ENCODE data around the gene SEC23A. TPM values are rescaled to one million over a fixed set of nuclear protein-coding genes. Genes with fewer than 3 reads are reported as not detected.
A peak's percentile ranks its signal among the peaks of the same experiment; 100 is the strongest.

The SEC23A gene
- total RNA-seq, 1 experiment from 2014 or later = 62.9 TPM

GRCh38 chr14:39036760-39037159 is 66.3 kb downstream of the SEC23A start:
- H3K4me1 Mint-ChIP-seq = no peaks in the 10 kb centered on the region
- no peaks in the 10 kb centered on the region for H3K9me3 Mint-ChIP-seq
- no peak overlapping the region for H3K27ac Mint-ChIP-seq
- ATAC-seq (no peak), DNase-seq (ENCODE audit: low spot score) (no peak)
- no peaks in the 10 kb centered on the region for H3K27me3 Mint-ChIP-seq (ENCODE audit: low read depth)
- ChIA-PET POLR2A (no interaction called here), CTCF (no interaction called here)
- H3K36me3 Mint-ChIP-seq = peaks cover 17% of the 10 kb centered on the region
- no peak overlapping the region for H3K4me3 Mint-ChIP-seq
- TF ChIP-seq ZNF396 (CRISPR knock-in tag; IDR thresholded peaks at IDR 0.05; ENCODE audit: borderline replicate concordance) = no peak
- TF ChIP-seq PRRX2 (CRISPR knock-in tag; IDR thresholded peaks at IDR 0.05) = no peak
- no peak for TF ChIP-seq ZMAT4 (CRISPR knock-in tag; IDR thresholded peaks at IDR 0.05)
- no peak for TF ChIP-seq CREM (CRISPR knock-in tag; IDR thresholded peaks at IDR 0.05)
- TF ChIP-seq ZNF671 (CRISPR knock-in tag; IDR thresholded peaks at IDR 0.05) = no peak

DNA sequence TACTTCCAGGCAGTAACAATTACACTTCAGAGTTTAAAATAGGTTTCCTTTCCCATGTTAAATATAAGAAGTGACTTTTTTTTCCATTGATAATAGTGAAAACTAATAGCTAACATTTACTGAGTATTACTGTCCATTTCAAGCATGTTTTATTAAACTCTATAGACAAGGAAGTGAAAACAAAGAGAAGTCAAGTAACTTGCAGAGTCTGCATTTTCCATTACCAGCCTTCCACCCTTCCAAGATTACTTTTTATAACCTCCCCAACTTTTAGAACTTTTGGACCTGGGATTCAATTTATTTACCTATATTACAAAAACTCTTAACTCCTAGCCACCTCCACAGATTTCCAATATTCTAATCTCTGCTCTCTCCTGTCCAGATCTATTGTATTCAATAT is 67.7 kb downstream of the SEC23A start:
- Mint-ChIP-seq H3K36me3 (peaks cover 25% of the 10 kb centered on the region), H3K9me3 (no peaks in the 10 kb centered on the region), H3K27me3 (ENCODE audit: low read depth) (no peaks in the 10 kb centered on the region), H3K27ac (no peak overlapping the region), H3K4me3 (no peak overlapping the region), H3K4me1 (no peaks in the 10 kb centered on the region)
- no peak for ATAC-seq
- POLR2A ChIA-PET = no interaction called here
- TF ChIP-seq ZNF263 (CRISPR knock-in tag; IDR thresholded peaks at IDR 0.05; ENCODE audit: low read depth) = no peak
- no peak for TF ChIP-seq GABPB1 (CRISPR knock-in tag; IDR thresholded peaks at IDR 0.05)
- no peak for TF ChIP-seq TCF7 (CRISPR knock-in tag; IDR thresholded peaks at IDR 0.05; ENCODE audit: low read depth)
- TF ChIP-seq NFE2L1 (CRISPR knock-in tag; IDR thresholded peaks at IDR 0.05) = no peak
- no peak for TF ChIP-seq NFYB (CRISPR knock-in tag; conservative IDR thresholded peaks at IDR 0.05; ENCODE audit: low read depth)
- TF ChIP-seq E2F1 (CRISPR knock-in tag; IDR thresholded peaks at IDR 0.05) = no peak
- no peak for TF ChIP-seq EMX1 (CRISPR knock-in tag; IDR thresholded peaks at IDR 0.05)
- no peak for TF ChIP-seq OVOL2 (CRISPR knock-in tag; IDR thresholded peaks at IDR 0.05; ENCODE audit: borderline replicate concordance)
- TF ChIP-seq CBFB (CRISPR knock-in tag; IDR thresholded peaks at IDR 0.05; ENCODE audit: low read depth) = no peak
- CTCF ChIA-PET = interaction anchor here (1.1 to 1.6 kb wide), 14 partner anchors 10 to 430 kb away, joined by 3 to 23 read pairs (median 4); partner anchors contain the start of genes SEC23A and TRAPPC6B
- DNase-seq (ENCODE audit: low spot score) = no peak

DNA sequence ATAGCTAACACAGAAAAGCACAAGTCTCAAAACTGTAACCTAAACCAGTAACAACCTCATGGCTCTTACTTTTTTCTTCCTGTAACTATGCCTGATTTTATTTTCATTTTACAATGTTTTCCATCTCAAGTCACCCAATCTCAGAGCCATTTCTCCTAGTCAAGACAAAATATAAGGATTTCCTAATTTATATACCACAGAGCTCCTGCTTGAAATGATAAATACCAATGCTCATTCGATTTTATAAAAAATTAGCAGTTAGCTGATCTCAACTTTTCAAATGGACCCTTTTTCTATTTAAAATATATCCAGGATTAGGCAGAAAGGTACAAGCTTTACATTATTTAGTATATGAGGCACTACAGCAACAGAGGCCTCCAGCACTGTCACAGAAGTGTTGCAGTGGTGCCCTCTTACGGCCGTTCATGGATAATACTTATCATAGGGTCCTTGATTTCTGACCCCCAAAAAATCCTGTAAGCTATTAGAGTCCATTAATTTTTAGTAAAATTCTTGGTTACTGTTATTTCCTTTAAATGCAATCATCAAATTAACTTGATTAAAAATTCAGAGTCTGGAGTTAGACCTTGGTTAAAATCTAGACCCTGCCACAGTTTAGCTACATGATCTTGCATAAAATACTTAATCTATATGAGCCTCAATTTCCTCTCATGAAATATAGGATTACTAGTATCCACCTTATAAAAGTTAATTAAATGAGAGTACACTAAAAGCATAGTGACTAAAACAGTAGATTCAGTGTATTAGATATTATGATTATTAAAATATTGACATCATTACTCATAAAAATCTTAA is 68.3 kb downstream of the SEC23A start:
- Mint-ChIP-seq H3K27me3 (ENCODE audit: low read depth) (no peaks in the 10 kb centered on the region), H3K36me3 (peaks cover 30% of the 10 kb centered on the region), H3K4me1 (no peaks in the 10 kb centered on the region), H3K9me3 (no peaks in the 10 kb centered on the region), H3K27ac (no peak overlapping the region), H3K4me3 (no peak overlapping the region)
- ChIA-PET POLR2A (interaction anchor here (0.6 kb wide), 1 partner anchor 136 kb away, joined by 3 read pairs; no protein-coding TSS in a partner anchor), CTCF (interaction anchor here (0.8 to 1.6 kb wide), 17 partner anchors 8 to 429 kb away, joined by 3 to 23 read pairs (median 4); partner anchors contain the start of genes SEC23A and TRAPPC6B)
- ATAC-seq (peak; percentile 75), DNase-seq (ENCODE audit: low spot score) (peak; percentile 27)
- TF ChIP-seq ZNF671 (CRISPR knock-in tag; IDR thresholded peaks at IDR 0.05) = no peak
- TF ChIP-seq NR2C2 (CRISPR knock-in tag; IDR thresholded peaks at IDR 0.05) = no peak
- peak; percentile 39 for TF ChIP-seq CTCF (IDR thresholded peaks at IDR 0.05)
- no peak for TF ChIP-seq ZNF232 (CRISPR knock-in tag; IDR thresholded peaks at IDR 0.05)
- no peak for TF ChIP-seq USF2 (CRISPR knock-in tag; IDR thresholded peaks at IDR 0.05)
- no peak for TF ChIP-seq CREB1 (CRISPR knock-in tag; IDR thresholded peaks at IDR 0.05)
- TF ChIP-seq, protein P1, sequence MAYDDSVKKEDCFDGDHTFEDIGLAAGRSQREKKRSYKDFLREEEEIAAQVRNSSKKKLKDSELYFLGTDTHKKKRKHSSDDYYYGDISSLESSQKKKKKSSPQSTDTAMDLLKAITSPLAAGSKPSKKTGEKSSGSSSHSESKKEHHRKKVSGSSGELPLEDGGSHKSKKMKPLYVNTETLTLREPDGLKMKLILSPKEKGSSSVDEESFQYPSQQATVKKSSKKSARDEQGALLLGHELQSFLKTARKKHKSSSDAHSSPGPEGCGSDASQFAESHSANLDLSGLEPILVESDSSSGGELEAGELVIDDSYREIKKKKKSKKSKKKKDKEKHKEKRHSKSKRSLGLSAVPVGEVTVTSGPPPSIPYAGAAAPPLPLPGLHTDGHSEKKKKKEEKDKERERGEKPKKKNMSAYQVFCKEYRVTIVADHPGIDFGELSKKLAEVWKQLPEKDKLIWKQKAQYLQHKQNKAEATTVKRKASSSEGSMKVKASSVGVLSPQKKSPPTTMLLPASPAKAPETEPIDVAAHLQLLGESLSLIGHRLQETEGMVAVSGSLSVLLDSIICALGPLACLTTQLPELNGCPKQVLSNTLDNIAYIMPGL (CRISPR knock-in tag; IDR thresholded peaks at IDR 0.05) = no peak
- TF ChIP-seq ELF4 (CRISPR knock-in tag; IDR thresholded peaks at IDR 0.05; ENCODE audit: low read depth) = no peak
- no peak for TF ChIP-seq SMAD3 (CRISPR knock-in tag; IDR thresholded peaks at IDR 0.05; ENCODE audit: borderline replicate concordance)

All from WTC11 (cell line).